SIG-M5 treated with dmso at 0.1 percent for 504 hours (cell line): ENCODE data around the gene RAPGEF2.

Experiments used
- DNase-seq: peaks from one replicate; lab custom pipeline; 2025; ENCODE audit not compliant: unreplicated experiment; lab: John Stamatoyannopoulos, UW

The RAPGEF2 gene

GRCh38 chr4:159269956-159270355 lies 167.1 kb downstream of the RAPGEF2 start:
- DNase-seq = no peak

GRCh38 chr4:159271856-159272255 lies 169.0 kb downstream of the RAPGEF2 start:
- peak; percentile 61 for DNase-seq

- DNase-seq = no peak
These were observed 169.6 kb downstream of the RAPGEF2 start for GRCh38 chr4:159272273-159273140.

- no peak for DNase-seq
These were observed 170.2 kb downstream of the RAPGEF2 start for GRCh38 chr4:159273141-159273438.

- no peak for DNase-seq
These were observed 171.0 kb downstream of the RAPGEF2 start for GRCh38 chr4:159273841-159274240.

GRCh38 chr4:159278399-159278798 lies 175.5 kb downstream of the RAPGEF2 start:
- DNase-seq = peak; percentile 84

- no peak for DNase-seq
These were observed 176.2 kb downstream of the RAPGEF2 start for GRCh38 chr4:159279084-159279483.

GRCh38 chr4:159280442-159281172 lies 177.7 kb downstream of the RAPGEF2 start:
- no peak for DNase-seq

- DNase-seq = no peak
These were observed 178.9 kb downstream of the RAPGEF2 start for GRCh38 chr4:159281771-159282170.

- no peak for DNase-seq
These were observed 179.4 kb downstream of the RAPGEF2 start for GRCh38 chr4:159282329-159282728.

GRCh38 chr4:159282944-159283343 lies 180.1 kb downstream of the RAPGEF2 start:
- no peak for DNase-seq

GRCh38 chr4:159283696-159284095 lies 180.8 kb downstream of the RAPGEF2 start:
- DNase-seq = no peak

- no peak for DNase-seq
These were observed 181.2 kb downstream of the RAPGEF2 start for GRCh38 chr4:159284113-159284512.

- no peak for DNase-seq
These were observed 181.9 kb downstream of the RAPGEF2 start for GRCh38 chr4:159284733-159285132.

GRCh38 chr4:159287767-159288166 lies 184.9 kb downstream of the RAPGEF2 start:
- DNase-seq = no peak

- DNase-seq = no peak
These were observed 186.8 kb downstream of the RAPGEF2 start for GRCh38 chr4:159289682-159290081.

GRCh38 chr4:159290321-159291030 lies 187.6 kb downstream of the RAPGEF2 start:
- no peak for DNase-seq

- DNase-seq = no peak
These were observed 188.3 kb downstream of the RAPGEF2 start for GRCh38 chr4:159291176-159291575.

GRCh38 chr4:159292137-159292896 lies 189.4 kb downstream of the RAPGEF2 start:
- DNase-seq = no peak

GRCh38 chr4:159293811-159294515 lies 191.1 kb downstream of the RAPGEF2 start:
- peak; percentile 4 for DNase-seq
